HUES48 (cell line): ENCODE data around the gene FAH.
"Not testable (repeated sequence)": the region's sequence is repeated elsewhere in the genome, so short reads cannot be mapped to it uniquely, and the experiment has no call there.

ENCODE experiments used
- H3K27ac ChIP-seq: one replicate; pipeline ENCODE4 v1.7.0; 2013; ENCODE audit warnings: low read depth, low read length, inconsistent platforms
- H3K27me3 ChIP-seq: 2 replicates; pipeline ENCODE4 v1.6.1; 2013; ENCODE audit warnings: mild to moderate bottlenecking, low read length; ENCODE audit not compliant: control insufficient read depth, insufficient read depth
- H3K36me3 ChIP-seq: 2 replicates; pipeline ENCODE4 v1.6.1; 2013; ENCODE audit warnings: low read length; ENCODE audit not compliant: control insufficient read depth, insufficient read depth
- H3K4me1 ChIP-seq: 2 replicates; pipeline ENCODE4 v1.6.1; 2013; ENCODE audit warnings: mild to moderate bottlenecking, low read length; ENCODE audit not compliant: control insufficient read depth, insufficient read depth
- H3K4me3 ChIP-seq: 2 replicates; pipeline ENCODE4 v1.5.1; 2013; ENCODE audit warnings: mild to moderate bottlenecking, low read depth, low read length
- H3K9ac ChIP-seq: 2 replicates; pipeline ENCODE4 v1.6.1; 2013; ENCODE audit warnings: mild to moderate bottlenecking, low read depth, low read length, moderate library complexity
- H3K9me3 ChIP-seq: 2 replicates; pipeline ENCODE4 v1.6.1; 2013; ENCODE audit warnings: low read length; ENCODE audit not compliant: control insufficient read depth, insufficient read depth

The FAH gene

DNA sequence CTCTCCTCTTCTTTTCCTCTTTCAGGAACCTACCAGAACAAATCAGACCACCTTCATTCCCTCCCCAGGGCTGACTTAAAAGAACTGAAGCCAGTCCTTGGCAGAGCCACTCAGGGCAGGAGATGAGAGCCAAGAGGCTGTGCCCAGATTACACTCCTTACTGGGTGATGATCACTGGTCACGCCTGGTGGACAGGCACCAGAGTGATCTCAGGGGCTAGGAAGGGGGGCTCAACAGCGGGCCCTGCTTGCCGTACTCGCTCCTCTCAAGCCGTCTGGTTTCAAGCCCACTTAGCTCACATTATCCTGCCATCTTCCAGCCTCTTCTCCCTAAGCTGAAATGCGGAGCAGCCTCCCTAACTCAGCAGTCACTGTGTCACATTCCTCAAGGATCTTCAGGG lies 1.7 kb upstream of the FAH start:
- Histone ChIP-seq H3K4me3 (no peak overlapping the region), H3K9ac (no peak overlapping the region), H3K9me3 (no peaks in the 10 kb centered on the region), H3K27ac (no peak overlapping the region), H3K27me3 (no peaks in the 10 kb centered on the region), H3K4me1 (peaks cover 17% of the 10 kb centered on the region; the same call in 1 of the 2 replicates), H3K36me3 (no peaks in the 10 kb centered on the region)

DNA sequence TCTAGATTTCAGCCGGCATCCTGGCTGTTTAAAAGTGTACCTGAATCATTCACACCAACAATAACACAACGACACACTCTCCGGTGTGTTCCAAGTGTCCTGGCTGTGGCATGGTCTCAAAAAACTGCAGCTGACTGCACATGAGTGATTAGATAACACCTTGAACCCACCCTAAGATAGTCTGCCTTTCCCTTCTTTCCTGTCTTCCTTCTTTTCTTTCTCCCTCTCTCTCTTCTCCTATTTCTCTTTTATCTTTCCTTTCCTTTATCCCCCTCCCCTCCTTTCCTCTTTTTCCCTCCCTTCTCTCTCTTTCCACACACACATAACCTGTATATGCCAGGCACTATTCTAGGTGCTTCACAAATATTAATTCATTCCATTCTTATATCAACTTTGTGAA lies 1.2 kb upstream of the FAH start:
- Histone ChIP-seq H3K9me3 (no peaks in the 10 kb centered on the region), H3K9ac (no peak overlapping the region), H3K27me3 (no peaks in the 10 kb centered on the region), H3K4me1 (peaks cover 17% of the 10 kb centered on the region; the same call in 1 of the 2 replicates), H3K36me3 (no peaks in the 10 kb centered on the region), H3K27ac (no peak overlapping the region), H3K4me3 (peak overlapping the region; percentile 66; the same call in 1 of the 2 replicates)

- no peaks in the 10 kb centered on the region for H3K9me3 ChIP-seq
- peak overlapping the region; percentile 17; the same call in 1 of the 2 replicates for H3K9ac ChIP-seq
- peaks cover 17% of the 10 kb centered on the region; the same call in 1 of the 2 replicates for H3K4me1 ChIP-seq
- H3K27ac ChIP-seq, result peak overlapping the region; percentile 51
- no peaks in the 10 kb centered on the region for H3K36me3 ChIP-seq
- no peaks in the 10 kb centered on the region for H3K27me3 ChIP-seq
- peak overlapping the region; percentile 79 for H3K4me3 ChIP-seq
Measured at GRCh38 chr15:80152180-80152895, 461 bp upstream of the FAH start.

DNA sequence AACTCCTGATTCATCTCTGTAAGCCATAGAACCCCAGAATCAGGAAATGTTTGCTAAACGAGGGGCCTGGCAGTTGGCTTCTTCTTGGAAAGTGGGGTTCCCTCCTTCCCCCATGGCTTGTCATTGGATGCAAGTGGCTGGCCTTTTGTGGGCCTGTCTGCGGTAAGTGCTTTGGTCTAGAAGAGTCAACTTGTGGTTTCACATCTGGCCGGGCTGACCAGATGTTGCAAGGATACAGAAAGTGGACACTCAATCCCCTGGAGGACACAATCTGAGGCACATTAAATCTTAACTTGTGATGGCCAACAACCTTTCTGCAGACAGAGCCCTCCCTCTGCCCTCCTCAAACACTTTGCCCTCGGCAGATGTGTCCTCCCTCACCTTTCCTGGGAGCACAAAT lies 1.1 kb downstream of the FAH start:
- Histone ChIP-seq H3K27ac (no peak overlapping the region), H3K27me3 (no peaks in the 10 kb centered on the region), H3K36me3 (peaks cover 8% of the 10 kb centered on the region), H3K9ac (no peak overlapping the region), H3K9me3 (no peaks in the 10 kb centered on the region), H3K4me1 (peaks cover 17% of the 10 kb centered on the region; the same call in 1 of the 2 replicates), H3K4me3 (0 out of 2 replicates have a peak overlapping the region, but pooled peaks have one; percentile 13)

- 0 out of 2 replicates have a peak overlapping the region, but pooled peaks have one; percentile 13 for H3K4me3 ChIP-seq
- H3K27ac ChIP-seq, result no peak overlapping the region
- no peak overlapping the region for H3K9ac ChIP-seq
- no peaks in the 10 kb centered on the region for H3K27me3 ChIP-seq
- H3K9me3 ChIP-seq, result no peaks in the 10 kb centered on the region
- H3K4me1 ChIP-seq, result peaks cover 17% of the 10 kb centered on the region; the same call in 1 of the 2 replicates
- H3K36me3 ChIP-seq, result peaks cover 8% of the 10 kb centered on the region
Measured at GRCh38 chr15:80154336-80154735, 1.5 kb downstream of the FAH start.

- H3K9ac ChIP-seq, result no peak overlapping the region
- H3K4me3 ChIP-seq, result no peak overlapping the region
- H3K4me1 ChIP-seq, result peaks cover 17% of the 10 kb centered on the region; the same call in 1 of the 2 replicates
Measured at GRCh38 chr15:80155001-80155377, 2.2 kb downstream of the FAH start.

GRCh38 chr15:80155378-80156175 lies 2.8 kb downstream of the FAH start:
- H3K27ac ChIP-seq, H3K9ac ChIP-seq, H3K9me3 ChIP-seq, H3K27me3 ChIP-seq, H3K4me3 ChIP-seq: not testable (repeated sequence)
- peaks cover 19% of the 10 kb centered on the region for H3K36me3 ChIP-seq
- peaks cover 17% of the 10 kb centered on the region; the same call in 1 of the 2 replicates for H3K4me1 ChIP-seq

More at GRCh38 chr15:80155001-80155377, 2.2 kb downstream of the FAH start:
- no peak overlapping the region for H3K27ac ChIP-seq
- H3K36me3 ChIP-seq, result peaks cover 13% of the 10 kb centered on the region
- H3K27me3 ChIP-seq, result no peaks in the 10 kb centered on the region
- no peaks in the 10 kb centered on the region for H3K9me3 ChIP-seq

DNA sequence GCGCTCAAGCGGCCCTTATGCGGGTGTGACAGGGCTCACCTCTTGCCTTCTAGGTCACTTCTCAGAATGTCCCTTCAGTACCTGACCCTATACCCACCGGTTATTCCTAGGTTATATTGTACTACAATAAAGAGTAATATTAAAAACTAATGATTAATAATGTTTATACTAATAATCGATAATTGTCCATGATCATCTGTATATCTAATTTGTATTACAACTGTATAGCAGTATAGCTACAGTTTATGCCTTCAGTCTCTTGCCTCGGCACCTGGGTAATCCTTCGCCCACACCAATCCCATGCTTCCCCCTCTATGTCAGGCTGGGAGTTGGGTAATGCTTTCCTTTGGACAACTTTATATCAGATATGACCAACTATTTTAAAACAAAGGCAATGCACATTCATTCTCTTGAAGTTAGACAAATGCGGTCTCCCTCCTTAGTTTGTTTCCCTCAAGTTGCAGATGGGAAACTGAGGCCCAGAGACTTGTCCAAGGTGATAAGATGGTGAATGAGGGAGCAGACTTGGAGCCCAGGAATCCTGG lies 3.4 kb downstream of the FAH start:
- Histone ChIP-seq H3K36me3 (peaks cover 20% of the 10 kb centered on the region), H3K9ac (no peak overlapping the region), H3K27ac (no peak overlapping the region), H3K9me3 (no peaks in the 10 kb centered on the region), H3K4me3 (no peak overlapping the region), H3K4me1 (peaks cover 17% of the 10 kb centered on the region; the same call in 1 of the 2 replicates), H3K27me3 (no peaks in the 10 kb centered on the region)

GRCh38 chr15:80157215-80157614 lies 4.4 kb downstream of the FAH start:
- Histone ChIP-seq H3K27ac (no peak overlapping the region), H3K36me3 (peaks cover 29% of the 10 kb centered on the region), H3K9me3 (no peaks in the 10 kb centered on the region), H3K9ac (no peak overlapping the region), H3K4me1 (peaks cover 9% of the 10 kb centered on the region; the same call in 1 of the 2 replicates), H3K27me3 (no peaks in the 10 kb centered on the region), H3K4me3 (no peak overlapping the region)

- Histone ChIP-seq H3K27me3 (no peaks in the 10 kb centered on the region), H3K9ac (no peak overlapping the region), H3K4me1 (no peaks in the 10 kb centered on the region), H3K27ac (no peak overlapping the region), H3K9me3 (no peaks in the 10 kb centered on the region), H3K36me3 (peaks cover 47% of the 10 kb centered on the region), H3K4me3 (no peak overlapping the region)
Measured at GRCh38 chr15:80159301-80159700, 6.5 kb downstream of the FAH start.
